ENCODE results near the gene CAB39. TPM values are rescaled to one million over a fixed set of nuclear protein-coding genes. Genes with fewer than 3 reads are reported as not detected.
A peak's percentile ranks its signal among the peaks of the same experiment; 100 is the strongest.

Gene CAB39
- polyA plus RNA-seq, 3 donors, result 74.5 to 85.7 (median 78.1) TPM

DNA sequence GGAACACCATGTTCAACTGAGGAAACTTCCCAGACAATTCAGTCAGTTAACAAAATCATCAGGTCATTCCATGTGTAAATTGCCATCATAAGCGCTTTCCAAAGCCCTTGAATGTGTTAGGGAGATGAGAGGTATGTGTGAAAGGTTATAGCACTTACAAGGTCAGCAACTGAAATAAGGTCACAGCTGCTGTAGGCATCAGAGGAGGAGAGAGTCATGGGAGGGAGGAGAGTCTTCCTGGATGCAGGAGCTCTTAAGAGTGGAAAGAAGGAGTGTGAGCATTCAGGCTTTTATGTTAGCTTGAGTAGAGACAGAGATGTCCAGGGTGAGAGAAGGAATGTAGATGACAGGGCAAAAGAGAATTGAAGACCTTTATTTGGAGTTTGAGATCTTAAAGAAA lies 67.0 kb downstream of the CAB39 start:
- DNase-seq, result no peak

GRCh38 chr2:230781130-230781797 lies 68.6 kb downstream of the CAB39 start:
- peak; percentile 83 for DNase-seq

DNA sequence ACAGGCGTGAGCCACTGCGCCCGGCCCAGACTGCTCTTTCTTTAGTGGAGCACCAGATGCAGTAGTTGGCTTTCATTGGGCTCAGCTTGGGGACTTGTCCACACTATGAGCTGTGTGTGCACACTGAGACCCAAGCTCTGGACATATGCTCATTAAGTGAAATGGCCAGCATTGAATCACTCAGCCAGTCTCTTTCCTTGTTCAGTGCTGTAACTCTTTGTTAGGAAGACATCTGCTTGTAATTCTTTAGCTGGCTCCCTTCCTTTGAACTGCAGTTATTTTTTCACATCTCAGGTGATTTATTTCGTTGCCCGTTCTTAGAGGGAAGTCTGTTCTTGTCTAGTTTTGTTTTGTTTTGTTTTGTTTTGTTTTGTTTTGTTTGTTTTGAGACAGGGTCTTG lies 70.5 kb downstream of the CAB39 start:
- DNase-seq, result no peak

DNA sequence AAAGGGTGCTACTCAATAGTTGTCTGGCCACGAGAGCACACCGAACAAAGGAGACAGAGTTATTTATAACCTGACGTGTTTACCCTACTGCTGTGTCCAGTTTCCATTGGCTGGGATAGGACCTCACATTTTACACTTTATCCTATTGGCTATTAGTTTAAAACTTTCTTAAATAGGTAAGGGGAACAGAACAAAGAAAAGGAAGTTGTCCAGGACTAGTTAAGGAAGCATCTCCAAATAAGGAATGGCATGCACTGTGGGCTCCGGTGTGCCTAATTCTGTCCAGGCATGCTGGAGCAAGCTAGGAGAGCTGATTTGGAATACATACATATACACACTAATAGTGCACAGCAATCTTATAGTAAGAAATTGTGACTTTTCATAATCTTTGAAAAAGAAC lies 72.2 kb downstream of the CAB39 start:
- no peak for DNase-seq

DNA sequence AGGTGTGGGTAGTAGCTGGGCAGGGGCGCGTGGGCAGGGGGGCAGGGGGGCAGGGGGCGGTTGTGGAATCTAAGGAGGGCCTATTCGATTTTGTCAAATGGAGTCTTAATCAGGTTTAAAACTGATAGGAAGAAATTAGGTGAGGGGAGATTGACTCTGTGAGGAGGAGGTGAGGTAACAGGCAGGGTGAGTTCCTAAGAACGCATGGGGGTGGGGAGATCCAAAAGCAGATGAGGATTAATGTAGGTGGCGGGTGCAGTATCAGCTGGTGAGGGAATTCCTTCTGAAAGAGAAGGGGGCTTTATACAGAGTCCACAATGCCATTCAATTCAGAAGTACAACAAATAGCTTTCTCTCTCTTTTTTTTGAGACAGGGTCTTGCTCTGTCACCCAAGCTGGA lies 72.7 kb downstream of the CAB39 start:
- no peak for DNase-seq

DNA sequence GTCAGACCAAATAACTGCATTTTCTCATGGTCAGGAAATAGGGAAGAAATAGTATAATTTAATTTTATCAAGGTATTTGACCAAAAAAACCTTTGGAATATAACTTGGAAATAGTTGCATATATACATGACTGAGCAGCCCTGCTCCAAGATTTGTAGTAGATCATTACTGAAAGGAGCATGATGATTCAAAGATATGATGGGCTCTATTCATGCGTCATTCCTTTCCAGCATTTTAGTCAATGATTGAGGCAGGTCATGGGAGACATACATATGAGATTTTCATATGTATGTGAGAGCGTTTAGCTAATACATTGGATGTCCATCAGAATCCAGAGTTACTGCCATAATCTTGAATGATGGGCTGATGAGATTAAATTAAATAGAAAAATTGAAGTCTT lies 74.5 kb downstream of the CAB39 start:
- DNase-seq, result no peak

DNA sequence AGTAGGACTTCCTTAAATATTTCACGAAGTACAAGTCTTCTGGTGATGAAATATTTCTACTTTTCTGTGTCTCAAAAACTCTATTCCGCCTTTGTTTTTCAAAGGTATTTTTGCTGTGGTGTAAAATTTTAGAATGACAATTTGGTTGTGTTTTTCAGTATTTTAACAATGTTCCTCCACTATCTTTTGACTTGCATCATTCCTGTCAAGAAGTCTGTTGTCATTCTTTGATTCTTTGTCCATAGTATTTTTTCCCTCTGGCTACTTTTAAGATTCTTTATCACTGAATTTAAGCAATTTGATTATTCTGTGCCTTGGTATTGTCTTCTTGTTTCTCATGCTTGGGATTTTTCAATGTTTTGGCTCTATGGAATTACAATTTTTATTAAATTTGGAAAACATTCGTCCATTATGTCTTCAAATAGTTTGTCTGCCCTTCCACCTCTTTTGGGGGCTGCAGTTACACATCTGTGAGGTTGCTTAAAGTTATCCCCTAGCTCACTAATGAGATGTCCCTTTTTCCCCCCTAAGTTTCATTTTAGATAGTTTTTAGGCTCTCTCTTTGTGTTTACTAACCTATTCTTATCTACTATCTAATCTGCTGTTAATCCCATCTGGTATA lies 76.0 kb downstream of the CAB39 start:
- no peak for DNase-seq

GRCh38 chr2:230790981-230791380 lies 78.3 kb downstream of the CAB39 start:
- DNase-seq, result no peak

GRCh38 chr2:230793572-230794359 lies 81.1 kb downstream of the CAB39 start:
- DNase-seq, result no peak

DNA sequence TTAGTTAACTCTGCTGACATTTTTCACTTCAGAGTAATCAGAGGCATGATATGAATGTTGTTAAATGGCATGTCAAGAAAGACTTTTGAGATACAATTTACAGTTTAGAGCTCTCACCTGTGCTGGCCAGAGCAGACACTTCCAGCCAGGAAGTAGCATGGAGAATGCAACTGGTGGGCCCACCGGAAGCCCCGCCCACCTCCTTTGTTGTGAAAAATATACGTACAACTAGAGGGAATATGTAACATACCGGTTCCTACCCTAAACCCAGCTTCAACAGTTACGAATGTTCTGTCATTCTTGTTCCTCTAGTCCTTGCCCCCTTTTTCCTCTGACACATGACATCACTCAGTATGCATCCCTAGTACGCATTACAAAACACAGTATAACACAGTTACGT lies 81.9 kb downstream of the CAB39 start:
- DNase-seq, result no peak

- DNase-seq, result no peak
Measured at GRCh38 chr2:230795856-230796255, 83.2 kb downstream of the CAB39 start.

DNA sequence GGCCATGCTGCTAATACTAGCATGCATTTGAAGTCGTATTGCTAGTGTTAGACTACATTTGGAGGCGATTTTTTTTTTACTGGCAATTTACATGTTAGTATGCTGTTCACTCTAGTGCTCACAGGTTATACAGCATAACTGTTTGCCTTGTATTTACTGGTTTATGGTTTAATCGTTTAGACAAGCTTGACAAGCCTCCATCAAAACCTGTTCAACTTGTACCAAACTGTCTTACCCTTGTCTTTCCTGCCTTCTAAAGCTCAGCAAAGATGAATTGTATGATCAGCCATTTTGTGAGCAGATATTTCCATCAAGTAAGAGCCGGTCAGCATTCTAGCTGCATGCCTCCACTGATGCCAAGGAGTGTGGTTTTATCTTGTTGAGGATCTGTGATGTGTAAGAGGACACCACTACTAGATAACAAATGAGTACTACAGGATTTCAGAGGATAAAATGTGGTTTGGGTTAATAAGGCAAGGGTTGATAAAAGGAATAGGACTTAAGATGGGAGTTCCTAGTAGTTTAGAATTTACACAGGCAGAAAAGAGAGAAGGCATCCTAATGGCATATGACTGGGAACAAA lies 83.7 kb downstream of the CAB39 start:
- no peak for DNase-seq

- no peak for DNase-seq
Measured at GRCh38 chr2:230797515-230798495, 85.2 kb downstream of the CAB39 start.

DNA sequence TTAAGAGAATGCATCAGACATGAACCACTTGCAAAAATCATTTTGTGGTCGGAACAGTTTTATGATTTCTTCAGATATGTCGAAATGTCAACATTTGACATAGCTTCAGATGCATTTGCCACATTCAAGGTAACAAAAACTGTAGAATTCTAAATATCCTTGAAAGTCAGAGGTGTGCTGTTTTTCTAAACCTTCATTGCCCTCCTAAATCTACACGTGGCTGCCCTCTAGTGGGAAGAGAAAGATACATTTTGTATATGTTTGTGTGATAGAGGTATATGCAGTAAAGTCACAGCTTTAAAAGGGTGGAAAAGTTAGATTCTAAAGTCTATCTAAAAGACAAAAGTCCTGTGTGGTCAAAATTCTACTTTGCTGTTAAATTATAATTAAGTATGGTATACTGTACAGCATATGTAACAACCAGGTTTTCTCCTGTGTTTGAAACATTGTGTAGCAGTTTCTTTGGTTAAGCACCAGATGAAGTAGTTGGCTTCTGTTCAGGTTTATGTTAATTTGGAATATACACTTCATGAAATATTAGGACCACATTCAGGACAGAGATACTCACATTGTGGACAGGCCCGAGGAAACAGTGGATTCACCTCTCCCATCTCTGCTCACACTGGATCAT lies 86.2 kb downstream of the CAB39 start:
- DNase-seq, result peak; percentile 56

- no peak for DNase-seq
Measured at GRCh38 chr2:230805353-230806017, 92.8 kb downstream of the CAB39 start.

DNA sequence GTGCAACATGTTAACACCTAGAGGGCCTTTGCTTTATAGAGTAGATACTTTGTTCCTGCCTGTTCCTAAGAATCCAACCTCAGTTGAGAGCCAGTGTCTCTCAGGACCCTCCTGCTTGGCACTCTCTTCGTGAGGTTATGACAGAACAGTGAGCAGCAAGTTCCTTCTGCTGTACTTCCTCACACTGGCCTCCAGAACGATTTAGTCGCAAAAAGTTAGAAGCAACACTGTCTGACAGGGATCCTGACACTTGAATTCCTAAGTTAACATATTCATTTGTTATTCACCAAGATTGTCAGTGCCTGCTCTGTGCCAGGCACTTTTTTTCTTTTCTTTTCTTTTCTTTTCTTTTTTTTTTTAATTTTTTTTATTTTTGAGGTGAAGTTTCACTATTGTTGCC lies 95.1 kb downstream of the CAB39 start:
- DNase-seq, result no peak

DNA sequence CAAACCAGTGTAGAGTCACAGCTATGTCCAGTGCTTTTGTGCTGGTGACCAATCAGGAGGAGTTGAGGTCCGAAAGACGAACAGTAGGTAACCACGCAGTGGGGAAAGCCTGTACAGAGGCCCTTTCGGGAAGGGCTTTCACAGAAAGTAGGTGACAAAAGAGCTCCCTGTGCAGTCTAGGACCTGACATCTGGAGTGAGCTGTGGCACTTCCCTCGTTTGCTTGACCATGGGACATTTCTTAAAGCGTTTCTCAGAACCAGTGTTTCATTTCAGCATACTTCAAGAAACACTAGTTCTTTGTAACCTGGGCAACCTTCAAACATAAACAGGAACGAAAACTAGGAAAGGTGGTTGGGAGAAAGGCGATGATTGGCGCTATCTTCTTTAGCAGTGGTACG lies 96.4 kb downstream of the CAB39 start:
- no peak for DNase-seq

- no peak for DNase-seq
Measured at GRCh38 chr2:230809677-230810251, 97.1 kb downstream of the CAB39 start.

DNA sequence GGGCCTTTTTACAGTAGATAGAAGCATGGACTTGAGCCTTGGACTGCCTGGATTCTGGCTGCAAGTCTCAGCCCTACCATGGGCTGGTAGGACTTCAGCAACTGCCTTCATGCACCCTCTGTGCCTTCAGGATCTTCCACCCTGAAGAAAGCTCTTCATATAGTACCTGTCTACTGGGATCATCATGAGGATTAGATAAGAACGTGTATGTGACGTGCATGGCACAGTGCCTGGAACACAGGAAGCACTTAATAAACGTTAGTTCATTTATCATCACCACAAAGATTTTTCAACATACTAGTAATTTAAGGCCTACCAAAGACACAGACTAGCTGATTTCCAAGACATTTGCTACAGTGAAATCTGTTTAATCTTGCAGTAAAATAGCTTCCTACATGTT lies 98.9 kb downstream of the CAB39 start:
- no peak for DNase-seq

DNA sequence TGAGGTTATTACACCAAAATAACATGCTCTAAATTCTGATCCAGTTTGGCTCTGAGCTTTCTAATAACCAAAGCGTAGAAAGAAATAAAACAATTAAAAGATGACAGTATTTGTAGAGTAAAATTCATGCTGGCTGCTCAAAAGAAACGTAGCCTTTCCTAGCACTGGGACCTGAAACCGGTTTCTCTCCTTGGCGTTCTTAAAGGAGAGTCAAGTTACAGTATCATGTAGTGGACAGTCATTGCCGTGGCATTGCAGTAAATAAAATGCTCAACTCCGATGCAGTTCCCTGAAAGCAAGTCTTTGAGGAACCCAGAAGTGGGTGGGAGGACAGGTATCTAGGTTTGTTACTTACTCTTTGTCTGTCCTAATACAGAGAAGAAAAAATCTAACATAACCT lies 99.4 kb downstream of the CAB39 start:
- peak; percentile 20 for DNase-seq

Measured in renal pelvis (tissue), 4 donors.